SK-N-SH treated with all-trans-retinoic acid at 6 μM for 48 hours (cell line): ENCODE data around the gene PSME2.

Experiments
- ATAC-seq: fragments of 200-7000 bp; cut with Tn5 transposase; 3 replicates; pipeline ENCODE4 v1.9.1; 2020; ENCODE audit warnings: mild to moderate bottlenecking, moderate library complexity
- ARNTL ChIP-seq: fragments of 450-650 bp; formaldehyde crosslinking; IDR thresholded peaks from 2 replicates; pipeline ENCODE4 v1.5.0; 2020; ENCODE audit warnings: low read depth, mild to moderate bottlenecking, moderate library complexity, borderline replicate concordance
- BACH2 ChIP-seq: fragments of 250-450 bp; sonication (Bioruptor Pico); IDR thresholded peaks from 2 replicates; pipeline ENCODE4 v1.9.0; 2021; ENCODE audit warnings: mild to moderate bottlenecking, borderline replicate concordance
- CREB5 ChIP-seq: fragments of 250-450 bp; sonication (Bioruptor Pico); IDR thresholded peaks from 2 replicates; pipeline ENCODE4 v1.5.1; 2020; ENCODE audit warnings: low read depth, mild to moderate bottlenecking, moderate library complexity
- CSDC2 ChIP-seq: fragments of 250-450 bp; sonication (Bioruptor Pico); IDR thresholded peaks from 2 replicates; pipeline ENCODE4 v1.5.0; 2020; ENCODE audit warnings: mild to moderate bottlenecking, moderate library complexity
- ESRRG ChIP-seq: fragments of 250-450 bp; sonication (Bioruptor Pico); IDR thresholded peaks from 2 replicates; pipeline ENCODE4 v1.6.1; 2021; ENCODE audit warnings: mild to moderate bottlenecking
- GLIS3 ChIP-seq: fragments of 250-450 bp; sonication (Bioruptor Pico); IDR thresholded peaks from 2 replicates; pipeline ENCODE4 v1.5.0; 2020; ENCODE audit warnings: mild to moderate bottlenecking, moderate library complexity
- ISL1 ChIP-seq: fragments of 250-450 bp; sonication (Bioruptor Pico); IDR thresholded peaks from 2 replicates; pipeline ENCODE4 v2.1.2; 2022; ENCODE audit warnings: mild to moderate bottlenecking, moderate library complexity
- OSR1 ChIP-seq: fragments of 250-450 bp; sonication (Bioruptor Pico); IDR thresholded peaks from 2 replicates; pipeline ENCODE4 v1.8.0; 2022; ENCODE audit warnings: moderate library complexity, mild to moderate bottlenecking, inconsistent platforms
- PATZ1 ChIP-seq: fragments of 250-450 bp; sonication (Bioruptor Pico); IDR thresholded peaks from 2 replicates; pipeline ENCODE4 v1.8.0; 2020; ENCODE audit warnings: mild to moderate bottlenecking, moderate library complexity, borderline replicate concordance
- PPARA ChIP-seq: fragments of 250-450 bp; sonication (Bioruptor Pico); IDR thresholded peaks from 2 replicates; pipeline ENCODE4 v1.5.0; 2020; ENCODE audit warnings: mild to moderate bottlenecking, borderline replicate concordance
- RARB ChIP-seq: fragments of 250-450 bp; sonication (Bioruptor Pico); IDR thresholded peaks from 2 replicates; pipeline ENCODE4 v1.8.0; 2021; ENCODE audit warnings: mild to moderate bottlenecking, moderate library complexity
- SNAI2 ChIP-seq: fragments of 250-450 bp; sonication (Bioruptor Pico); IDR thresholded peaks from 2 replicates; pipeline ENCODE4 v1.5.0; 2020; ENCODE audit warnings: mild to moderate bottlenecking, moderate library complexity
- TCF4 ChIP-seq: fragments of 250-450 bp; sonication (Bioruptor Pico); IDR thresholded peaks from 2 replicates; pipeline ENCODE4 v1.8.0; 2021; ENCODE audit warnings: mild to moderate bottlenecking, moderate library complexity, borderline replicate concordance
- TOX ChIP-seq: fragments of 250-450 bp; sonication (Bioruptor Pico); IDR thresholded peaks from 2 replicates; pipeline ENCODE4 v1.8.0; 2021; ENCODE audit warnings: mild to moderate bottlenecking, moderate library complexity, borderline replicate concordance
- ZC3H10 ChIP-seq: fragments of 250-450 bp; sonication (Bioruptor Pico); IDR thresholded peaks from 2 replicates; pipeline ENCODE4 v1.5.1; 2021; ENCODE audit warnings: mild to moderate bottlenecking, moderate library complexity
- ZFP3 ChIP-seq: fragments of 250-450 bp; sonication (Bioruptor Pico); IDR thresholded peaks from 2 replicates; pipeline ENCODE4 v1.5.0; 2020; ENCODE audit warnings: mild to moderate bottlenecking, moderate library complexity
- ZFP30 ChIP-seq: fragments of 450-650 bp; formaldehyde crosslinking; IDR thresholded peaks from 2 replicates; pipeline ENCODE4 v1.5.0; 2022; ENCODE audit warnings: mild to moderate bottlenecking, moderate library complexity
- ZNF565 ChIP-seq: fragments of 450-650 bp; formaldehyde crosslinking; conservative IDR thresholded peaks from 2 replicates; pipeline ENCODE4 v1.5.0; 2020; ENCODE audit warnings: low read depth, mild to moderate bottlenecking, moderate library complexity
- ZNF70 ChIP-seq: fragments of 450-650 bp; formaldehyde crosslinking; IDR thresholded peaks from 2 replicates; pipeline ENCODE4 v1.5.0; 2020; ENCODE audit warnings: mild to moderate bottlenecking, moderate library complexity
- ZNF8 ChIP-seq: fragments of 450-650 bp; formaldehyde crosslinking; IDR thresholded peaks from 2 replicates; pipeline ENCODE4 v1.5.0; 2020; ENCODE audit warnings: mild to moderate bottlenecking, moderate library complexity
- TF ChIP-seq, protein P1 (sequence below): fragments of 250-450 bp; sonication (Bioruptor Pico); IDR thresholded peaks from 2 replicates; pipeline ENCODE4 v1.5.0; 2020; ENCODE audit warnings: mild to moderate bottlenecking, moderate library complexity
- TF ChIP-seq, protein P2 (sequence below): fragments of 250-450 bp; sonication (Bioruptor Pico); IDR thresholded peaks from 2 replicates; pipeline ENCODE4 v1.8.0; 2021; ENCODE audit warnings: low read depth, mild to moderate bottlenecking, moderate library complexity, borderline replicate concordance
- TF ChIP-seq, protein P3 (sequence below): fragments of 250-450 bp; sonication (Bioruptor Pico); IDR thresholded peaks from 2 replicates; pipeline ENCODE4 v1.5.1; 2021; ENCODE audit warnings: mild to moderate bottlenecking, moderate library complexity

PSME2 gene

GRCh38 chr14:24100982-24101494 is 45.4 kb downstream of the PSME2 start:
- TF ChIP-seq CSDC2 (CRISPR knock-in tag) (no peak), TOX (CRISPR knock-in tag) (no peak), SNAI2 (CRISPR knock-in tag) (no peak), ZFP30 (no peak), TCF4 (CRISPR knock-in tag) (no peak), PATZ1 (CRISPR knock-in tag) (no peak), ZNF8 (no peak), ZC3H10 (no peak), GLIS3 (CRISPR knock-in tag) (no peak), ESRRG (CRISPR knock-in tag) (no peak), ZNF565 (CRISPR knock-in tag) (no peak), CREB5 (CRISPR knock-in tag) (no peak), OSR1 (CRISPR knock-in tag) (no peak), ISL1 (CRISPR knock-in tag) (no peak), ZNF70 (no peak), PPARA (CRISPR knock-in tag) (no peak), RARB (CRISPR knock-in tag) (no peak), BACH2 (CRISPR knock-in tag) (no peak)
- TF ChIP-seq, protein P1, sequence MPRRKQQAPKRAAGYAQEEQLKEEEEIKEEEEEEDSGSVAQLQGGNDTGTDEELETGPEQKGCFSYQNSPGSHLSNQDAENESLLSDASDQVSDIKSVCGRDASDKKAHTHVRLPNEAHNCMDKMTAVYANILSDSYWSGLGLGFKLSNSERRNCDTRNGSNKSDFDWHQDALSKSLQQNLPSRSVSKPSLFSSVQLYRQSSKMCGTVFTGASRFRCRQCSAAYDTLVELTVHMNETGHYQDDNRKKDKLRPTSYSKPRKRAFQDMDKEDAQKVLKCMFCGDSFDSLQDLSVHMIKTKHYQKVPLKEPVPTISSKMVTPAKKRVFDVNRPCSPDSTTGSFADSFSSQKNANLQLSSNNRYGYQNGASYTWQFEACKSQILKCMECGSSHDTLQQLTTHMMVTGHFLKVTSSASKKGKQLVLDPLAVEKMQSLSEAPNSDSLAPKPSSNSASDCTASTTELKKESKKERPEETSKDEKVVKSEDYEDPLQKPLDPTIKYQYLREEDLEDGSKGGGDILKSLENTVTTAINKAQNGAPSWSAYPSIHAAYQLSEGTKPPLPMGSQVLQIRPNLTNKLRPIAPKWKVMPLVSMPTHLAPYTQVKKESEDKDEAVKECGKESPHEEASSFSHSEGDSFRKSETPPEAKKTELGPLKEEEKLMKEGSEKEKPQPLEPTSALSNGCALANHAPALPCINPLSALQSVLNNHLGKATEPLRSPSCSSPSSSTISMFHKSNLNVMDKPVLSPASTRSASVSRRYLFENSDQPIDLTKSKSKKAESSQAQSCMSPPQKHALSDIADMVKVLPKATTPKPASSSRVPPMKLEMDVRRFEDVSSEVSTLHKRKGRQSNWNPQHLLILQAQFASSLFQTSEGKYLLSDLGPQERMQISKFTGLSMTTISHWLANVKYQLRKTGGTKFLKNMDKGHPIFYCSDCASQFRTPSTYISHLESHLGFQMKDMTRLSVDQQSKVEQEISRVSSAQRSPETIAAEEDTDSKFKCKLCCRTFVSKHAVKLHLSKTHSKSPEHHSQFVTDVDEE = no peak
- TF ChIP-seq, protein P2, sequence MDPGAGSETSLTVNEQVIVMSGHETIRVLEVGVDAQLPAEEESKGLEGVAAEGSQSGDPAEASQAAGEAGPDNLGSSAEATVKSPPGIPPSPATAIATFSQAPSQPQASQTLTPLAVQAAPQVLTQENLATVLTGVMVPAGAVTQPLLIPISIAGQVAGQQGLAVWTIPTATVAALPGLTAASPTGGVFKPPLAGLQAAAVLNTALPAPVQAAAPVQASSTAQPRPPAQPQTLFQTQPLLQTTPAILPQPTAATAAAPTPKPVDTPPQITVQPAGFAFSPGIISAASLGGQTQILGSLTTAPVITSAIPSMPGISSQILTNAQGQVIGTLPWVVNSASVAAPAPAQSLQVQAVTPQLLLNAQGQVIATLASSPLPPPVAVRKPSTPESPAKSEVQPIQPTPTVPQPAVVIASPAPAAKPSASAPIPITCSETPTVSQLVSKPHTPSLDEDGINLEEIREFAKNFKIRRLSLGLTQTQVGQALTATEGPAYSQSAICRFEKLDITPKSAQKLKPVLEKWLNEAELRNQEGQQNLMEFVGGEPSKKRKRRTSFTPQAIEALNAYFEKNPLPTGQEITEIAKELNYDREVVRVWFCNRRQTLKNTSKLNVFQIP (CRISPR knock-in tag) = no peak
- ATAC-seq = no peak

DNA sequence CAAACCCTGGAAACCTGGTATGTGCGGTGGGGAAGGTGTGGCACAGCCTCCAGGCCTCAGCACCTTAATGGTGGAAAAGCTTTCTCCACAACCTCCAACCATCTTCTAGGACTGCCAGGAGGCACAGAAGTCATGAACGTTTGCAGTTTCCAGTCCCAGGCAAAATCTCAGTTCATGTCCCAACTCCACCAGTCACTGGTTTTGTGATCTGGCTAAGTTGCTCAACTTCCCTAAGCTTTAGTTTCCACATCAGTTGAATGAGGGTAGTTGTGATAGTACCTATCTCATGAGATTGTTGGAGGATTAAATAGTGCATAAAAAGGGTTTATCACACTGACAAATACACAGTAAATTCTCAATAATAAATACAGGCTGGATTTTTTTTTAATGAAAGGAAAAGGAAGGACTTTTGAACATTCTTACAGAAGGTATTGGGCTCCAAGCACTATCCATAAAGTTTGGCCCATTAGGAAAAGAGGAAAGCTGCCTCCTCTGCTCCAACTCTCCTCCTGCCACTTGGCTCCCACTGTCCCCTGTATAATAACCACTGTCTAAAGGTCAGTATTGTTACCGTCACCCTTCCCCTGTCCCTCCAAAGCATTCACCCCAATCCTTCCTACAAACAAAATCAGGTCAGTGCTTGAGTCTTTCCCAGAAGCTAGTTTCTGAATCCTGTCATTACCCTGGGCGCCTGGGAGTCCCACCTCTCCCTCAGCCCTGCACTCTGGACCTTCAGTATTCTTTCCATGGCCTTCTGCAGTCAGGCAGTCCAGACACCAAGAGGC is 46.0 kb downstream of the PSME2 start:
- ATAC-seq = no peak
- TF ChIP-seq ZFP3 (CRISPR knock-in tag) (no peak), ESRRG (CRISPR knock-in tag) (no peak), ZNF70 (no peak), CSDC2 (CRISPR knock-in tag) (no peak), GLIS3 (CRISPR knock-in tag) (no peak), CREB5 (CRISPR knock-in tag) (no peak), RARB (CRISPR knock-in tag) (no peak), TCF4 (CRISPR knock-in tag) (no peak), ZC3H10 (no peak), ARNTL (no peak), ZFP30 (no peak), PPARA (CRISPR knock-in tag) (no peak), SNAI2 (CRISPR knock-in tag) (no peak), ZNF565 (CRISPR knock-in tag) (no peak)
- TF ChIP-seq, protein P3, sequence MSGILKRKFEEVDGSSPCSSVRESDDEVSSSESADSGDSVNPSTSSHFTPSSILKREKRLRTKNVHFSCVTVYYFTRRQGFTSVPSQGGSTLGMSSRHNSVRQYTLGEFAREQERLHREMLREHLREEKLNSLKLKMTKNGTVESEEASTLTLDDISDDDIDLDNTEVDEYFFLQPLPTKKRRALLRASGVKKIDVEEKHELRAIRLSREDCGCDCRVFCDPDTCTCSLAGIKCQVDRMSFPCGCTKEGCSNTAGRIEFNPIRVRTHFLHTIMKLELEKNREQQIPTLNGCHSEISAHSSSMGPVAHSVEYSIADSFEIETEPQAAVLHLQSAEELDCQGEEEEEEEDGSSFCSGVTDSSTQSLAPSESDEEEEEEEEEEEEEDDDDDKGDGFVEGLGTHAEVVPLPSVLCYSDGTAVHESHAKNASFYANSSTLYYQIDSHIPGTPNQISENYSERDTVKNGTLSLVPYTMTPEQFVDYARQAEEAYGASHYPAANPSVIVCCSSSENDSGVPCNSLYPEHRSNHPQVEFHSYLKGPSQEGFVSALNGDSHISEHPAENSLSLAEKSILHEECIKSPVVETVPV (CRISPR knock-in tag) = no peak
- TF ChIP-seq, protein P1 = no peak
